Stimulated activated CD4-positive, alpha-beta T cell treated with anti-CD3 and anti-CD28 coated beads, TNF-alpha, amount 100 ng/mL, for 24 hours (primary cell): ENCODE measurements around the gene CADPS.

Source experiments
- DNase-seq, 3 experiments: peaks; one replicate each; pipeline ENCODE4 v3.0.0-alpha.2; 2020; ENCODE audit warnings: low read depth in 3 of 3

Gene CADPS

DNA sequence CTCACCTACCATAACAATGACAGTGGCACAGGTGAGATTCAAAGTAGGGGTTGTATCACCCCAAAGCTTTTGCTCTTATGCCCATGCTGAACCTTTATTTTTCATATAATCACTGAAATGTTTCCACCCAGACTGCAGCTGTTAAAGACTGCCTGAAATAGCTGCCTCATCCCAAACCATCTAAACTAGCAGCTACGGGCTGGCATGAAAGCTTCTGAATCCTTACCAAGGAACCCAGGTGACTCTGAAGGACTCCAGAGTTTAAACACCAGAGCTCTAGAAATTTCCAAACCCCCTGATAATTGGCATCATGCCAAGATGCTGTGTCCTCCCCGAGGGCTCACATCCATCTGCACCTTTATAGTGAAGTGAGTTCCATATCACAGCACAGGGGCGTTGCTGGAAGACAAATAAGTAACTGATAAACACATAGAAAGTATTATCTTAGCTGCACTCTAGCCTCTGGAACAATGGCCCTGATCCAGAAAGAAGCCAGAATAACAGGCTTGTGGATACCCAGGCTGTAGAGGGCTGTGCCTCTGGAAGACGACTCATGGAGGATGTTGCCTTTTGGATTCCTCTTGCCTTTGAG, 238.9 kb downstream of the CADPS start:
- DNase-seq, result no peak

DNA sequence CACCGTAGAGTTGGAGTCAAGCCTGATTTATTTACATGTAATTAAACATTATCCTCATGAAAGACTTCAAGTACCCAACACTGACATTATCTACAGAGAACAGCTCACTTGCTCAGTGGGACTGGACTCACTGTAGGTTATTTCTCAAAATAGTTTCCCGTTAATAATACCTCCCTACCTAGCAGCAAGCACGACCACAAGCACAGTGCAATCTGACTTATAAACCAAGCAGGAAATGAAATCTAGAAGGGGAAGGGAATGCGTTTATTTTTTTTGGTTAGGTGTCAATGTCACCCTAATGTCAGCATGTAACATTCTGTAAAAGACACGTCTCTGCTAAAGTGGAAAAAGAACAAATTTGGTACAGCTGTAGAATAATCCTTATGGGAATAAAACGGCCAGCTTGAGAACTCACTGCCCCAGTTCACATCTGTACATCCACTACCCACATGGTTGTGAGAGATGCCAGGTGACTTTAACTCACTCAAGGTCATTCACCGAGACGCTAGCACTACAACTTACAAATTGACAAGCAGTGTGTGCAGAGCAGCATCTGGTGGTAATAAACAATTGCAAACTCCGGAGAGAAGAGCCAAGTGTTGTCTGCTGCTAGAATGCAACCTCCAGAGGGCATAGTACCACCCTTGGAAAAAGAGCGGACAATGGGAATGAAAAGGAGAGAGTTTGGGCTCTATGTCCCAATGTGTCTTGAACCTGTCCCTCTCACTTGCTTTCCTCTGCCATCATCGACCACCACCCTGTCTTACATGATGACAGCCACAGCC, 242.5 kb downstream of the CADPS start:
- DNase-seq, result no peak

DNA sequence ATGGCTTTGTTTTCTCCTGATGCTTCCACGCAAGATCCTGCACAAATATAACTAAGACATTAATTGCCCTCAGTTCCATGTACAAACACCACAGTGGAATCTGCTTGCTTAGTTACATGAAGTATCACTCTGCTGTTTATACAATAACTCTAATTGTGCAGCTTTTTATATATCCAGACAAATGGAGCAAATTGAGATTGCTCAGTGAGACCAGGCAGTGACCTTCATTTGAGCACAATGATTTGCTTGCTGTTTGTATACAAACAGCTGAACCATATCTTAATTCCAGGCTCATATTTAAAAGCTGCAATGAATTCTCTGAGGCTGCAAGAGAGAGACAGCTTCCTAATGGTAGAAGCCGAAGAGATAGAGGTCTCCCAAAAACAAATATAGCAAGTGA, 243.7 kb downstream of the CADPS start:
- DNase-seq, result no peak

DNA sequence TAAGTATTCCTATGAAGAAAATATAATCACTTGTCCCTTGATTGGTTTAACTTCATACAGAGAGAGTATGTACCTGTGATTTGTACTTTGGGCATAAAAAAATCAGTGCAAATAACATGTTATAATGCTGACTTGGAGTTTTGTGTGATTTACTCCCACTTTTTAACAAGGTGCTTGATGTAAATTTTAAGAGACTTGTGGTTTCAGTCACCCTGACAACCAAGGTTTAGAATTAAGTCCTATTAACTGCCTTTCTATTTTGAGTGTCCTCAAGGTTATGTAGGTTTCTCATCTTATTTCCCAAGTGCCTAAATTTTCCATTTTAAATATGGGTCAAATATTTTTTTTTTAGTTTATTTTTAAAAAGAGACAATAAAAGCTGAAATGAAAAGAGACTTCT, 244.6 kb downstream of the CADPS start:
- DNase-seq, result no peak

- DNase-seq, result no peak
Observed at GRCh38 chr3:62625268-62625667, 249.9 kb downstream of the CADPS start.

DNA sequence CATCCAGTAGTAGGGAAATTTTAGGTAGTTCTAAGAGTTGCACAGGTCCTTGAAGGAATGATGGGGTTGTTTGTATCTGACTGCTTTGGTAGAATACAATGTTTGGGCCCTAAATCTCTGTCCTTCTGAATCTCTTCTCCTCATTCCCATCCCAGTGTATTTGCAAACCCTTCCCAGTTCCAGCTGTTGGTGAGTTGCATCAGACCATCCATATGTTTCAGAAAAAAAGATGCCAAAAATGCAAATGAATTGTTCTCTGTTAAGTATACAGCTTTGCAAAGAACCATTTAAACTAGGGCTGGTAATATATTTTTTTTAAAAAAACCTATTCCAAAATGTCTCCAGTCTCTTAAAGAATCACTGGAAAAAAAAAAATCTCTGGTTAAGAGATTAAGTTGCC, 251.0 kb downstream of the CADPS start:
- no peak for DNase-seq

DNA sequence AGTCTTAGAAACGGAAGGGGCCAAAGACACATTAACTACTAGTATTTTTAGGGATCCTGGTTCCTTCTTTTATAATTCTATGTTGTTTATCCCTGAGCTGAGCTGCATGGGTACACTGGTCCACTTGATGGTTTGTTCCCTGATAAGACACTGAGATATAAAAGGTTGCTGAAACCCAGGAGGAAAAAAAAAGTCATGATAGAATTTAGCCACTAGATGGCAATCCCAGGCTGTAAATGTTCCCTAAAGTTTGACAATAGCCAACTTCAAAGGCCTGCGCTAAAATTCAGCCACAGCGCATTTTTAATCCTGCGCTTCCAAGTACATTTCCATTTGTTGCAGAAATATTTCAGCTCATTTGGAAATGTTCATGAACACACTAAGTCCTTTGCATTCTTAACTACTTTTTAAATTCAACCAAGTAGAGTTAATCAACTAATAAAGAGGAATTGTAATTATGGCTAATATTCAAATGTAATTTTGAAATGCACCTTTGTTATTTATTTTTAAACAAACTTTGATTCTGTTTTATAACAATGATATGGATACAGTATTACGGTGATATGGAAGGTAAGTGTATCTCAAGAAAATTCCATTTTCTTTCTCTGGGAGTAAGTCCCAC, 252.6 kb downstream of the CADPS start:
- DNase-seq, result no peak

GRCh38 chr3:62621925-62622324, 253.3 kb downstream of the CADPS start:
- DNase-seq, result no peak

GRCh38 chr3:62621176-62621575, 254.0 kb downstream of the CADPS start:
- no peak for DNase-seq

GRCh38 chr3:62615258-62615849, 259.9 kb downstream of the CADPS start:
- DNase-seq, result no peak

DNA sequence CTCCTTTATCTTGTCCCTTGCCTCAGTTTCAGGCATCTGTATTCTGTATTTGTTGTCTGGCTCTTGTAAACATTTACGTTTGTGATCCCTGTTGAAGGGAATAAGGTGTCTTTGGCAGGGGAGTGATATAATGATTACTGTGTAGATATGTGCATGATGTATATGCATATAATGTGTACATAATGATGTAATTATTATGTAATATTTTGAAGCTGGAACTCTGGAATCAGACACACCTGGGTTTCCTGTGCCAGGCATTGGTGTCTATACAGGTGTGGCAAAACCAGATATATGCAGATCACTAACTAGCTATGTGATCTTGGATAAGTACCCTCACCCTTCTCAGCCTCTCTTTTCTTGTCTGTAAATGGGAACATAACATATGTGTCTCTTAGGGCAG, 260.7 kb downstream of the CADPS start:
- DNase-seq, result no peak

- no peak for DNase-seq
Observed at GRCh38 chr3:62611541-62612240, 263.5 kb downstream of the CADPS start.

- DNase-seq, result no peak
Observed at GRCh38 chr3:62607287-62608029, 267.8 kb downstream of the CADPS start.

DNA sequence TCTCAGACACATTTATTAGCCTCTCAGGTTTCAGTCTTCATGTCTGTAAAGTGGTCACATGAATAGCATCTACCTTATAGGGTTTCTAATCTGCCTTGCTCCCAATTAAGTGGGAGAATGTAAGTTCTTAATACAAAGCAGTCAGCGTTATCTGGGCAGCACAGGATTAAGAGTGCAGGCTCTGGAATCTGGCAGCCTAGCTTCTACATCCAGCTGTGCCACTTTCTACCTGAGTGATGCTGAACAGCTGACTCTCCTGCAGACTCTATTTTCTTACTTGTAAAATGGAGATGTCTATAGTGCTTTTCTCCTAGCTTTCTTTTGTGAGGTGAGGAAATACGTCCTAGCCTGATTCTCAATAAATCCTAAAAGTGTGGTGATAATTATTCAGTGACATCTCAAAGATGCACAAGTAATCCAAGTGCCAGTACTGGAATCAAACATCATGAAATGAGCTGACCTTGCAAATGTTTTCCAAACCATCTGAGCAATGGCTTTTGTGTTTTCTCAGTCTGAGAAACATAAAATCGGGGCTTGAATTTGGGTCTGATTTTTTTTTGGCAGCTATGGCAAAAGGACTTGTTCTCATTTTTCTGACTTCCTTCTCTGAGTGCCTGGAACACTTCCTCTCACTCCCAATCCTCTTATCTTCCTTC, 269.7 kb downstream of the CADPS start:
- no peak for DNase-seq

DNA sequence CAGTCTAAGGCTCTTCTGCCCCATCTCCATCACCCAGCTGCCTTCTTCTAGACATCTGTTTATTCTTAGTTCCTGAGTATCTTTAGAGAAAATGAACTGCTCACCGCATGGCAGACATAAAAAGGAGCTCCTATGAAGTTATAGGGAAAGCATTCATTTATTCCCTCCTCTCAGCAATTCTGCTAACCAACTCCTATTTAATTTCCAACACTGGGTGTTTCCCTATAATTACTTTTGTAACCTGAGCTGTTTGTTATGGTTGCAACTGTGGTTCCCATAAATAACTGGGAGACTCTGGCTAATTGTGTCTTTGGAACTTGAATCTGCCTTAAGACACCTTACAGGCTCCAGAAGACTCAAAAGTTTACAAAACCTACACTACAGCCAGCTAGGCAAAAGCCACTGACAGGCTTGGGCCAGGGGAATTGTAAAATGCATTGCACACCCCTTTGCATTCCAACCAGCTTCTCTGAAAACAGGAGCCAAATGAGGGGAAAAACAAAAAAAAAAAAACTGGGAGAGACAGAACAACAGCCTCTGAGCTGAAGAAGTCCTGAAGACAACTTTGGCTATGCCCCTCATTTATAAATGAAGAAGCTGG, 270.4 kb downstream of the CADPS start:
- DNase-seq, result no peak

DNA sequence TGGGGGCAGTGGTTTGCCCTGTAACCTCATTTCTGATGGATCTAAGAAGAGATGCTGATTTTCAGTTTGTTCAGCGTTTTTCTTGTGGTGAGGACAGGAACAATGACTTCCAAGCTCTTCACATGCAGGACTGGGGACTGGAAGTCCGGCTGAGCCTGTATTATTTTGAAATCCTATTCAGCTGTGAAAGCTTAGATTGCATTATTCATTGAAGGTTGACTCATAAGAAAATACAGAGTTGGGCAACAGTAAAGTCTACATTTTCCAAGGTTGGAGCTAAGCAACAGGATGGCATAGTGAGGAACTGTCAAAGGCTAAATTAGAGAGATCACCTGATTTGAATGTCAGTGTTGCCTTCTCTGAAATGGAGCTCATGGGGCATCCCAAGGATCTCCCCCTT, 270.9 kb downstream of the CADPS start:
- DNase-seq, result no peak

- no peak for DNase-seq
Observed at GRCh38 chr3:62602987-62603386, 272.2 kb downstream of the CADPS start.

- no peak for DNase-seq
Observed at GRCh38 chr3:62602129-62602770, 273.0 kb downstream of the CADPS start.

DNA sequence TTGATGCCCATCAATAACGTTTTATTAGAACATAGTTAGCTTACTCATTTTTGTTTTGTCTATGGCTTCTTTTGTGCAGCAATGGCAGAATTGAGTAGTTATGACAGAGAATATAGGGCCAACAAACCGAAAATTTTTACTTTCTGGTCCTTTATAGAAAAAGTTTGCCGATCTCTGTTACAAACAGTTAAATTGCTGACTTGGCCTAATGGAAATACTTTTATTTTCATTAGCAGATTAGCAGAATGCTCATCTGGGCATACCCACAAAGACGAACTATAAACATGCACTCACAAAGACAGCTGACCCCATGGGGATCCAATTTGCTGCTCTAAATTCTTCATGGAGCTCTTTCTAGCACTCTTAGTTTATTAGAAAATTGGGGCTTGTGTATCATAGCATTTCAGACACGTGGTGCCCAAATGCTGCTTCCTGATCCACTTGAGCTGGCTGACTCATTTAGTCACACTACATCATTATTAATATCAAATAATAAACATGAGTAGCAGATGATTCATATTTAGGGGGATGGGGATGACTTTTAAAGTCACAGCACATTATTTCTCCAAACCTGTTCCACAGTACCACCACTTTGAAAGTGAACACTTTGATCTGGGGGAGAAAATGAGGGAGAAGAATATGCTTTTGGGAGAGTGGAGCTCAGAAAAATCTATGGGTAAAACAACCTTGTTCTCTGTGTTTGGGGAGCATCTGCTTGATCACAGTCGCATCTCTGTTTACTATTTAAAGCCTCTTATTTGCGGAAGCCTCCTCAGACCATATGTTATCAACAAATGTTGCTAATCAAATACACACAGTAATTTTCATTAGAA, 273.8 kb downstream of the CADPS start:
- no peak for DNase-seq
